NOMO-1 treated with DMSO at 0.1 percent for 48 hours (cell line): ENCODE measurements around the gene GKN2.

Source experiments
- DNase-seq: peaks from one replicate; lab custom pipeline; 2025; ENCODE audit not compliant: unreplicated experiment; lab: John Stamatoyannopoulos, UW

The GKN2 gene, protein sequence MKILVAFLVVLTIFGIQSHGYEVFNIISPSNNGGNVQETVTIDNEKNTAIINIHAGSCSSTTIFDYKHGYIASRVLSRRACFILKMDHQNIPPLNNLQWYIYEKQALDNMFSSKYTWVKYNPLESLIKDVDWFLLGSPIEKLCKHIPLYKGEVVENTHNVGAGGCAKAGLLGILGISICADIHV

GRCh38 chr2:68952887-68953521 is at the start of gene GKN2:
Gene GKN2, minus strand, starts transcription at chr2:68952893. Its CDS starts 32 bp downstream, at chr2:68952861.
- no peak for DNase-seq

GRCh38 chr2:69001879-69002278 is 49.2 kb upstream of the GKN2 start:
- DNase-seq: no peak

GRCh38 chr2:68997401-68997800 is 44.7 kb upstream of the GKN2 start:
- DNase-seq: no peak

DNA sequence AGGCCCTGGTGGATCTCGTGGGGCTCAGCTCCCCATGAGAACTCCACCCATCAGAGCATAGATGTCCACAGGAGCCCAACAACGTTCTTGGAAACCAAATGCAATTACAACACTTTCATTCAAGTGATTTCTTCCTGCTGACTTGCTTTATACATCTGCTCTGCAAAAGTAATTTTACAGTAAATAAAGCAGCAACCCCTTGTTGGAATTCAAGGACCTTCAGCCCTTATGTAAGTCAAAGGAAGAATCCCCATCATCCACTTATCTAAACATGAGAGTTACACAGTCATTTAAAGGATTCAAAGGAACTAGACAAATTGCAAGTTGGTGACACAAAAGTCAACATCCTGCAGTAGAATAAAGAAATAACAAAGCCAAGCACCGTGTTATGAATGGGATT is 43.2 kb upstream of the GKN2 start:
- no peak for DNase-seq

DNA sequence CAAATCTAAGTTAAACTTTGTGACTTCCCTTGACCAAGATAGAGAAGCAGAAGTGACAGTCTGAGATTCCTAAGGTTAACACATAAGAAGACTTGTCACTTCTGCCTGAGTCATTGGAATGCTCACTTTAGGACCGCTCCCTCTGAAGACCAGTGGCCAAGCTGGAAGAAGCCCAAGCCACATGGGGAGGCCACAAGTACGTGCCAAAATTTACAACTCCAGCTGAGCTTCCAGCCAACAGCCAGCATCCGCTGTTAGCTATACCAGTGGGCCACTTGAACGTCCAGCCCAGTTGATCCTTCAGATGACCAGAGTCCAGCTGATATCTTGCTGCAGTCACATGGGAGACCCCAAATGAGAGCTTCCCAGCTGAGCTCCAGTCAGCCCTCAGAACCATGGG is 42.2 kb upstream of the GKN2 start:
- DNase-seq: no peak

GRCh38 chr2:68993660-68994059 is 41.0 kb upstream of the GKN2 start:
- no peak for DNase-seq

- DNase-seq: no peak
Measured at GRCh38 chr2:68992933-68993332, 40.2 kb upstream of the GKN2 start.

DNA sequence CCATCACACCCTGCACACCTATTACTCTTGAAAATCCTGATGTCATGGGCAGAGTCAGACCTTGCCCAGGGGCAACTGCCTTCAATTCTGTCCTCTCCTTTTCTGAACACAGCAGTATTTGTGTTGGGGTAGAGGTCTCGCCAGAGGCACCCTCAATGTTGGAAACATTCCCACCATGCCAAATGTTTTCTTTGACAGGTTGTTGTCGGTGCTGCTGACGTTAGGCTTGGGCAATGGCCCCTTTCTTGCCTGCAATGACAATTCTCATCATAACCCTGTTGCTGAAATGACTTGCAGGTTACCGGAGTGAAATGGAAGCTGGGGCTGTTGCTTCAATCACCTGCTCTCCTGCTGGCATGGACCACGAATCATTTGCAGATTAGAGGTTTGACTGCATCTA is 39.6 kb upstream of the GKN2 start:
- no peak for DNase-seq

DNA sequence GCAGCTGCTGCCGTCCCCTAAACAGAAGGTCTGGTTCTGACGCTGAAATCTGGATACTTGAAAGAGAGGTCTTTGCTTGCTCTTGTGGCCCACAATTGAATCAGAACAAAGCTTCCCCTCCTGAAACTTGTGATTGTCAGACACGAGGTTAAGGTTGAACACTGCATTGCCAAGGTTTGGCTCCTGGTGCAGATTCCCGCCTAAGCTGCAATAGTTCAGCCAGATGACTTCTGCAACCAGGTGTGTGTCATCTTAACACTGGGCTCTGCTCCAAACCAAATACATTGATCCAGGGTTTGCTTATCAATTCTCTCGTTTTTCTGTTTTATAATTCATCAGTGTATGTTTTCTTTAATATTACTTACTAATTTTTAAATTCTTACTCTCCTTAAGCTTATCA is 36.3 kb upstream of the GKN2 start:
- no peak for DNase-seq

DNA sequence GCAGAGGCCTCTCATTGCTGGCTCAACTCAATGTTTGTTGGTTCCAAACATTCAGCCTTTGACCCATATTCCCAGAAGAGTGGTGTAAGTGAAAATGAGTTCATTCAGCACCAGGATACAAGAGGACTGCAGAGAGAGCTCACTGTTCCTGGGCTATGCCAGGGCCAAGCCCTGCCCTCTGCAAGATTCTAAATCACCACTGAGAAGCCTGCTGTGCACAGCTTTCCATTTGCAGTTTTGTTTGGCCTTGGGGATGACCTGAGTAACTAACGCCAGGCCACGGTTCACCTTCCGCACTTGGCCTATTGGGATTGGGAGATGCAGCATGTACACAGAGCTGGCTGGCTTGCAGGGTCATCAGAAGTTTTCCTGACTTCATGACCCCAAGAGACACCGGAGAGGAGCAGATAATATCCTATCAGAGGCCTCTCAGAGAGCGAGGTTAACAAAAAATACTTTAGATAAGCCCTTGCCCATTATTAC is 34.4 kb upstream of the GKN2 start:
- no peak for DNase-seq

GRCh38 chr2:68980956-68981355 is 28.3 kb upstream of the GKN2 start:
- no peak for DNase-seq

DNA sequence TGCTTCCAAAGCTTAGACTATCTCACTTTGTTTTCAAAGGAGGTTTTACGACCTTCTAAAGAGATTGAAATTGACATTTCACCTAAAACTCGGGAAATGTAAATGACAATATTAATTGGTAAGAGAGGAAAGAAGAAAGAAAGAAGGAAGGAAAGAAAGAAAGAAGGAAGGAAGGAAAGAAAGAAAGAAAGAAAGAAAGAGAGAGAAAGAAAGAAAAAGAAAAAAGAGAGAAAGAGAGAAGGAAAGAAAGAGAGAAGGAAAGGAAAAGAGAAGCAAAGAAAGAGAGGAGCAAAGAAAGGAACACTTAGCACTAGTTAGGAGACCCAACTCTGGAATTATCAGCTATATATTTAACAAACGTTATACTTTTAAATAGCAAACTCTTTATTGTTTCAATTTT is 25.4 kb upstream of the GKN2 start:
- DNase-seq: no peak

GRCh38 chr2:68977453-68977852 is 24.8 kb upstream of the GKN2 start:
- DNase-seq: no peak

DNA sequence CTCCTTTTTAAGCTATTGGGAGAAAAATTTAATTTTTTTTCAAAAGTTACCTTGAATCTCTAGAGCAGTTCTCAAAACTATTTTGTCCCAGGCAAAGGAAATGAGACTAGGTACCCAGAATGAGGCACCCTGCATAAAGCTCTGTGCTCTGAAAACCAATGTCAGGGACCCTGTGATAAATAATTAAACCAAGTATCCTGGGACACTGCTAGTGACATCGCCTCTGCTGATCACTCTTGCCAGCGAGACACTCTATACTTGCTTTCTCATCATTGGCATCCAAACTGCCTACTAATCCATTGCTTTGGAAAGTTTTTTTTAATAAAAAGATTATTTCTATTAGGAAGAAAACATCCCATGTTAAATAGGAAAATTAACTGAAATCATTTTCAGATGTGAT is 23.2 kb upstream of the GKN2 start:
- no peak for DNase-seq

DNA sequence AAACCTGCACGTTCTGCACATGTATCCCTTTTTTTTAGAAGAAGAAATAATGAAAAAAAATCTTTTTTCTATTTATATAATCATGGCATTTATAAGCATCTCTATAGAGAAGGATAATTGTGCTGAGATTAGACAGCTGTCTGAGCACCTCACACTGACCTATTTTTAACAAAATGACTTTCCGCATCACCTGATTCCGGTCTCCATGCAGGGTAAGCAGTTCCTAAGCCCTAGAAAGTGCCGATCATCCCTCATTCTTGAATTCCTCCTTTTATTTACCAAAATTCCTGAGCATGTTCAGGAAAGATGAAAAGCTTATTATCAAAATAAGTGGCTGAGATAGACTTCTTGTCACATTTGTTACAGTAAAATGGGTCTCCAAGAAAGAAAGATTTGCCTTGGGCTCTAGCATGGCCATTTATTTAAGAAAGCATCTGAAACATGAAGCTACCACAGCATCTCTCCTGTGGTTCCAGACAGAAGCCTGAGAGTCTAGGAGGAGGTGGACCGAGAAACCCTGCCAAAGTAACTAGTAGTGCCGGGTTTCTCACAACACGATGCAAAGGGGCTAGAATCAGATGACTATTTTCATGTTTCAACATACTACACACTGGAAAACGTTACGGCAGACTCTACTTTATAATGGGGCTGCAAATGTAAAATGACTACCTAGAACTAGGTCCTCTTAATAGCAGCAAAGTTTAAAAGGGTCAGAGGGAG is 22.4 kb upstream of the GKN2 start:
- no peak for DNase-seq

DNA sequence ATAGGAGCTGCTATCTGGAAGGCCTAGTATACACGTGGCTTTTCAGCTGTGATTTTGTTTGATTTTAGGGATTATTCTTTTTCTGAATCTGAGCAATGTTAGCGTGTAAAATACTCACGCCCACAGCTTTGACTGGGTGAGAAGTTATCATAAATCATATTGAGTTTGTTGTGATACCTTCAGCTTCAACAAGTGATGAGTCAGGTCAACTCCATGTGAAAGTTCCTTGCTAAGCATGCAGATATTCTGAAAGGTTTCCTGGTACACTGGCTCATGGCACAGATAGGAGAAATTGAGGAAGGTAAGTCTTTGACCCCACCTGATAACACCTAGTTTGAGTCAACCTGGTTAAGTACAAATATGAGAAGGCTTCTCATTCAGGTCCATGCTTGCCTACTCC is 21.6 kb upstream of the GKN2 start, which contains the start of gene GKN1:
GKN1 (plus strand) TSS at position 386 of the 400 bp plus-strand sequence. CDS start 42 bp downstream, outside the sequence.
- no peak for DNase-seq

DNA sequence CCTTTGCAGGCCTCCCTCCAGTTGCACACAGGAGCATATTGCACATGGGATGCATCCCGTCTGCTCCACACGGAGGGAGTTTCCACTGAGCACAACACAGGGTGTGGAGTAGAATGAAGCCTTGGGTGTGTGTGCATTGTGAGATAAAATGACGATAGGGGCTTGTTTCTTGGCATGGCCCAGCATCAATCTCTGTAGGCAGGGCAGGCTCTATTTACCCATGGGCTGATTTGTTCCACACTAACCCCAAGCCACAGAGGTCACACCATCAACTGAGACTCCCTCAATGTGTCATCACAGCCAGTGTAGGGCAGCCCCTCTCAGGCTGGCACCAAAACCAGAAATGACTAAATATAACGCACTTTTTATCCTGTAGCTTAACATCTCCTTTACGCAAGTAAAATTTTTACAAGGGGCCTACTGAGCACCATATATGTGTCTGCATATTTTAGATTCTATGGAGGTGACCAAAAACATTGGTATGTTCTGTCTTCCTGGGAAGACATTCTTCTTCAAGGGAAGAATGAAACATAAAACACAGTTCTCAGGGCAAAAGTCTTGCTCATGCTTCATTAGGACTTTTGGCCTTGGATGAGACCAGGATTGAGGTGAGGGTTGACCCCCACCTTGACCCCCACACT is 19.0 kb upstream of the GKN2 start:
- DNase-seq: no peak

- no peak for DNase-seq
Measured at GRCh38 chr2:68970566-68971265, 18.0 kb upstream of the GKN2 start.

- no peak for DNase-seq
Measured at GRCh38 chr2:68969736-68970490, 17.2 kb upstream of the GKN2 start.

GRCh38 chr2:68968221-68968620 is 15.5 kb upstream of the GKN2 start:
- no peak for DNase-seq
